ENCODE data around the gene TUBA3E. TPM values are rescaled to one million over a fixed set of nuclear protein-coding genes. Genes with fewer than 3 reads are reported as not detected.
"Not testable (repeated sequence)": the region's sequence is repeated elsewhere in the genome, so short reads cannot be mapped to it uniquely, and the experiment has no call there.

TUBA3E gene
- polyA plus RNA-seq, 1 donor (not counting 4 experiments of a cell fraction or from before 2014, with no cell fraction given), result not detected

DNA sequence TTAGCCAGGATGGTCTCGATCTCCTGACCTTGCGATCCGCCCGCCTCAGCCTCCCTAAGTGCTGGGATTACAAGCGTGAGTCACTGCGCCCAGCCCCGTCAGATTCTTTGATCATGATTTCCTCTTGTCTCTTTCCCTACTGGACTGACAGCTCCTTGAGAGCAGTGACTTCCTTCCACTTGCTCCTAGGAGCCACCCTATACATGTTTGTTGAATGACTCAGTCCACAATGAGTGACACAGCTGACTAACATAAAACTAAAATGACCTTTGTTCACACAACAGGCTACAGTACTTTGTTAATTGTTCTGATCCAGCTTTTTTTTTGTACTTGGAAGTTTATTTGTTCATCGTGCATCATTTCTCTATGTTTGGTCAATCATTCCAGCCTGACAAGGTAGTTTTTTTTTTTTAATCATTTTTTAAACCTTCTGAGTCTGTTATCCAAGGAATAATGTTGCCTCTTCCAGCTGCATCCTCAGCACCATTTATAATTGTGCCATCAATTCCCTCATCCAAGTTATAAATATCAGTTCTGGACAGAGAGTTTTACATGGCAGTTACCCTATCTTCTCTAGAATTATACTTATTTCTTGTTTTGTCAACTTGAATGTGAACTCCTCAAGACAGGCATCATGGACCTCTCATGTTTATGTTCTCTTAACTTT lies 42.9 kb upstream of the TUBA3E start:
- DNase-seq (ENCODE audit: low read depth, low spot score), result peak; percentile 54
- H3K27me3 ChIP-seq (ENCODE audit: control insufficient read depth, extremely low read depth, insufficient read depth, low read length), result no peaks in the 10 kb centered on the region
- no peak overlapping the region for H2AFZ ChIP-seq (ENCODE audit: control insufficient read depth, low read length)
- H3K4me1 ChIP-seq (ENCODE audit: control insufficient read depth, extremely low read depth, insufficient read depth, low read length), result no peaks in the 10 kb centered on the region
- dilution Hi-C loops (cut with MboI; ENCODE audit: extremely low pct_ligation_motif_present, low sequenced_read_pairs), result no loop called here
- no peak for FAIRE-seq
- H3K9ac ChIP-seq (ENCODE audit: control insufficient read depth, extremely low read depth, insufficient read depth, low read length), result no peak overlapping the region
- H3K27ac ChIP-seq (ENCODE audit: control insufficient read depth, insufficient read depth, low read length), result no peak overlapping the region
- H3K9me3 ChIP-seq (ENCODE audit: control insufficient read depth, low read depth, low read length), result no peaks in the 10 kb centered on the region
- H3K9me1 ChIP-seq (ENCODE audit: control insufficient read depth, extremely low read depth, insufficient read depth, low read length), result no peaks in the 10 kb centered on the region
- H3K79me2 ChIP-seq (ENCODE audit: control insufficient read depth, insufficient read depth, low read length), result no peaks in the 10 kb centered on the region
- H3K36me3 ChIP-seq (ENCODE audit: control insufficient read depth in 2 of 2, extremely low read depth in 1 of 2, insufficient read depth in 2 of 2, low read length in 2 of 2), result no peaks in the 10 kb centered on the region
- TF ChIP-seq, protein P1, sequence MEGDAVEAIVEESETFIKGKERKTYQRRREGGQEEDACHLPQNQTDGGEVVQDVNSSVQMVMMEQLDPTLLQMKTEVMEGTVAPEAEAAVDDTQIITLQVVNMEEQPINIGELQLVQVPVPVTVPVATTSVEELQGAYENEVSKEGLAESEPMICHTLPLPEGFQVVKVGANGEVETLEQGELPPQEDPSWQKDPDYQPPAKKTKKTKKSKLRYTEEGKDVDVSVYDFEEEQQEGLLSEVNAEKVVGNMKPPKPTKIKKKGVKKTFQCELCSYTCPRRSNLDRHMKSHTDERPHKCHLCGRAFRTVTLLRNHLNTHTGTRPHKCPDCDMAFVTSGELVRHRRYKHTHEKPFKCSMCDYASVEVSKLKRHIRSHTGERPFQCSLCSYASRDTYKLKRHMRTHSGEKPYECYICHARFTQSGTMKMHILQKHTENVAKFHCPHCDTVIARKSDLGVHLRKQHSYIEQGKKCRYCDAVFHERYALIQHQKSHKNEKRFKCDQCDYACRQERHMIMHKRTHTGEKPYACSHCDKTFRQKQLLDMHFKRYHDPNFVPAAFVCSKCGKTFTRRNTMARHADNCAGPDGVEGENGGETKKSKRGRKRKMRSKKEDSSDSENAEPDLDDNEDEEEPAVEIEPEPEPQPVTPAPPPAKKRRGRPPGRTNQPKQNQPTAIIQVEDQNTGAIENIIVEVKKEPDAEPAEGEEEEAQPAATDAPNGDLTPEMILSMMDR (optimal IDR thresholded peaks at IDR 0.05 in 1 of 3, IDR thresholded peaks at IDR 0.05 in 1 of 3, conservative IDR thresholded peaks at IDR 0.05 in 1 of 3; ENCODE audit: extremely low read depth in 1 of 3, insufficient read depth in 2 of 3, low read length in 3 of 3), result no peak
- no peak for TF ChIP-seq EZH2 (IDR thresholded peaks at IDR 0.05; ENCODE audit: low read length)
- no peaks in the 10 kb centered on the region for H4K20me1 ChIP-seq (ENCODE audit: control insufficient read depth, extremely low read depth, insufficient read depth, low read length)
- no peak overlapping the region for H3K4me3 ChIP-seq (ENCODE audit: control insufficient read depth in 2 of 3, extremely low read depth in 1 of 3, insufficient read depth in 2 of 3, low read depth in 1 of 3, low read length in 3 of 3)
- H3K4me2 ChIP-seq (ENCODE audit: control insufficient read depth, extremely low read depth, insufficient read depth, low read depth, low read length), result no peak overlapping the region

DNA sequence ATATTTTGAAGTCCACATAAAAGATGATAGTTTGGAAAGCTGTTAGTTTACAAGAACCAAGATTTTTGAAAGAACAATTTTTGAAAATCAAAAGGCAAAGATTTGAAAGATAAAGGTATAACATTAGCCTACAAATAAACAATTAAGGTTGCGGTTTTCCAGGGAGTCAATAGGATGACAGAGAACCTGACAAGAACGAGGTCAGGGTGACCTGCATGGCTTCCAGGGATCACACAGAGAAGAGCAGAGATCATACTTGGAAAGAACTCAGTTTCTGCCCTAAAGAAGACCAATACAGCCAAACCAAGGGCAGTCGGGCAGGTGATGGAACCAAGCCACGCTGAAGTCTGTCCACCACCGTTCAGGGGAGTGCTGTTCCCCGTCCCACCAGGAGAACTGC lies 41.3 kb upstream of the TUBA3E start:
- H3K9me1 ChIP-seq (ENCODE audit: control insufficient read depth, extremely low read depth, insufficient read depth, low read length); DNase-seq (ENCODE audit: low read depth, low spot score); H2AFZ ChIP-seq (ENCODE audit: control insufficient read depth, low read length); H3K27ac ChIP-seq (ENCODE audit: control insufficient read depth, insufficient read depth, low read length); H3K4me2 ChIP-seq (ENCODE audit: control insufficient read depth, extremely low read depth, insufficient read depth, low read depth, low read length); H3K4me3 ChIP-seq (ENCODE audit: control insufficient read depth in 2 of 3, extremely low read depth in 1 of 3, insufficient read depth in 2 of 3, low read depth in 1 of 3, low read length in 3 of 3); H3K9ac ChIP-seq (ENCODE audit: control insufficient read depth, extremely low read depth, insufficient read depth, low read length); FAIRE-seq; H3K36me3 ChIP-seq (ENCODE audit: control insufficient read depth in 2 of 2, extremely low read depth in 1 of 2, insufficient read depth in 2 of 2, low read length in 2 of 2); H3K9me3 ChIP-seq (ENCODE audit: control insufficient read depth, low read depth, low read length); H4K20me1 ChIP-seq (ENCODE audit: control insufficient read depth, extremely low read depth, insufficient read depth, low read length); dilution Hi-C loops (cut with MboI; ENCODE audit: extremely low pct_ligation_motif_present, low sequenced_read_pairs); H3K79me2 ChIP-seq (ENCODE audit: control insufficient read depth, insufficient read depth, low read length); H3K27me3 ChIP-seq (ENCODE audit: control insufficient read depth, extremely low read depth, insufficient read depth, low read length); H3K4me1 ChIP-seq (ENCODE audit: control insufficient read depth, extremely low read depth, insufficient read depth, low read length): not testable (repeated sequence)

DNA sequence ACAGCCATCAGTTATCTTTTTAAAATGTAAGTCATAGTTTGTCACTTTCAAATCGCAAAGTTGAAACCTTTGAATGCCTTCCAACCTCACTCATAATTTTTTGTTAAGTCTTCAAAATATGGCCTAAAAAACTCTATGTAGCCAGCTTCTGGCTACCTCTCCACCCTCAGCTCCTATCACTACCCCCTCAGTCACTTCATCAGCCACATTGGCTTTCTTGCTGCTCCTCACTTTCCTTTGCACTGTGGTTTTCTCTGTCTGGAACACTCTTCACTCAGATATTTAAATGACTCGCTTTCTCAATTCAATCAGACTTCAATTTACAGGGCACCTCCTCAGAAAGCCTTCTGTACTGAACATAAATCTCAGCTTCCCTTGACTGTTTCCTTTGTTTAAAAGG lies 34.8 kb upstream of the TUBA3E start:
- H3K27me3 ChIP-seq (ENCODE audit: control insufficient read depth, extremely low read depth, insufficient read depth, low read length); dilution Hi-C loops (cut with MboI; ENCODE audit: extremely low pct_ligation_motif_present, low sequenced_read_pairs); H3K4me3 ChIP-seq (ENCODE audit: control insufficient read depth in 2 of 3, extremely low read depth in 1 of 3, insufficient read depth in 2 of 3, low read depth in 1 of 3, low read length in 3 of 3); H3K4me2 ChIP-seq (ENCODE audit: control insufficient read depth, extremely low read depth, insufficient read depth, low read depth, low read length); H3K27ac ChIP-seq (ENCODE audit: control insufficient read depth, insufficient read depth, low read length); H2AFZ ChIP-seq (ENCODE audit: control insufficient read depth, low read length); H3K9ac ChIP-seq (ENCODE audit: control insufficient read depth, extremely low read depth, insufficient read depth, low read length); H4K20me1 ChIP-seq (ENCODE audit: control insufficient read depth, extremely low read depth, insufficient read depth, low read length); H3K36me3 ChIP-seq (ENCODE audit: control insufficient read depth in 2 of 2, extremely low read depth in 1 of 2, insufficient read depth in 2 of 2, low read length in 2 of 2); DNase-seq (ENCODE audit: low read depth, low spot score); H3K9me1 ChIP-seq (ENCODE audit: control insufficient read depth, extremely low read depth, insufficient read depth, low read length); FAIRE-seq; H3K4me1 ChIP-seq (ENCODE audit: control insufficient read depth, extremely low read depth, insufficient read depth, low read length); H3K79me2 ChIP-seq (ENCODE audit: control insufficient read depth, insufficient read depth, low read length); H3K9me3 ChIP-seq (ENCODE audit: control insufficient read depth, low read depth, low read length): not testable (repeated sequence)

Data from keratinocyte (primary cell).